ENCODE data around the gene ISLR.

Gene ISLR

GRCh38 chr15:74197176-74197965 lies 23.9 kb downstream of the ISLR start:
- no peak for DNase-seq

GRCh38 chr15:74199297-74199652 lies 25.8 kb downstream of the ISLR start:
- no peak for DNase-seq

GRCh38 chr15:74200412-74200815 lies 26.9 kb downstream of the ISLR start:
- DNase-seq: no peak

GRCh38 chr15:74200871-74201419 lies 27.4 kb downstream of the ISLR start:
- DNase-seq: no peak

GRCh38 chr15:74201710-74202420 lies 28.4 kb downstream of the ISLR start:
- no peak for DNase-seq

- no peak for DNase-seq
Observed at GRCh38 chr15:74202452-74203401, 29.2 kb downstream of the ISLR start, which contains the start of gene STRA6. STRA6 (minus strand) TSS chr15:74202787; CDS start chr15:74202267, 520 bp downstream.

- no peak for DNase-seq
Observed at GRCh38 chr15:74203914-74204431, 30.5 kb downstream of the ISLR start.

- no peak for DNase-seq
Observed at GRCh38 chr15:74205582-74205947, 32.1 kb downstream of the ISLR start.

GRCh38 chr15:74206801-74207281 lies 33.3 kb downstream of the ISLR start:
- no peak for DNase-seq

- no peak for DNase-seq
Observed at GRCh38 chr15:74207652-74208440, 34.3 kb downstream of the ISLR start.

- DNase-seq: no peak
Observed at GRCh38 chr15:74208496-74208895, 35.0 kb downstream of the ISLR start.

- DNase-seq: no peak
Observed at GRCh38 chr15:74208901-74209559, 35.5 kb downstream of the ISLR start.

GRCh38 chr15:74209560-74209958 lies 36.0 kb downstream of the ISLR start:
- no peak for DNase-seq

GRCh38 chr15:74209997-74210671 lies 36.6 kb downstream of the ISLR start:
- DNase-seq: no peak

- no peak for DNase-seq
Observed at GRCh38 chr15:74210729-74211128, 37.2 kb downstream of the ISLR start.

- no peak for DNase-seq
Observed at GRCh38 chr15:74211656-74212055, 38.1 kb downstream of the ISLR start.

GRCh38 chr15:74212494-74212893 lies 39.0 kb downstream of the ISLR start:
- DNase-seq: no peak

GRCh38 chr15:74213858-74214284 lies 40.4 kb downstream of the ISLR start:
- no peak for DNase-seq

- DNase-seq: no peak
Observed at GRCh38 chr15:74214324-74215021, 41.0 kb downstream of the ISLR start.

GRCh38 chr15:74215958-74216357 lies 42.4 kb downstream of the ISLR start:
- DNase-seq: no peak
